OCI-LY7 (cell line): ENCODE measurements around the gene ANKRD40.

Source experiments
- EZH2phosphoT487 ChIP-seq: fragments of 200-600 bp; sonication (generic); IDR thresholded peaks from 2 replicates; pipeline ENCODE4 v1.6.1; 2018; ENCODE audit warnings: low read depth, borderline replicate concordance, mild to moderate bottlenecking, mixed run types, antibody characterized with exemption, low read length, moderate library complexity, mixed read lengths
- TF ChIP-seq, protein P1 (sequence below): fragments of 200-600 bp; sonication (generic); conservative IDR thresholded peaks from 2 replicates; pipeline ENCODE4 v1.5.1; 2014; ENCODE audit warnings: mild to moderate bottlenecking, antibody characterized with exemption, low read length, moderate library complexity, mixed read lengths

DNA sequence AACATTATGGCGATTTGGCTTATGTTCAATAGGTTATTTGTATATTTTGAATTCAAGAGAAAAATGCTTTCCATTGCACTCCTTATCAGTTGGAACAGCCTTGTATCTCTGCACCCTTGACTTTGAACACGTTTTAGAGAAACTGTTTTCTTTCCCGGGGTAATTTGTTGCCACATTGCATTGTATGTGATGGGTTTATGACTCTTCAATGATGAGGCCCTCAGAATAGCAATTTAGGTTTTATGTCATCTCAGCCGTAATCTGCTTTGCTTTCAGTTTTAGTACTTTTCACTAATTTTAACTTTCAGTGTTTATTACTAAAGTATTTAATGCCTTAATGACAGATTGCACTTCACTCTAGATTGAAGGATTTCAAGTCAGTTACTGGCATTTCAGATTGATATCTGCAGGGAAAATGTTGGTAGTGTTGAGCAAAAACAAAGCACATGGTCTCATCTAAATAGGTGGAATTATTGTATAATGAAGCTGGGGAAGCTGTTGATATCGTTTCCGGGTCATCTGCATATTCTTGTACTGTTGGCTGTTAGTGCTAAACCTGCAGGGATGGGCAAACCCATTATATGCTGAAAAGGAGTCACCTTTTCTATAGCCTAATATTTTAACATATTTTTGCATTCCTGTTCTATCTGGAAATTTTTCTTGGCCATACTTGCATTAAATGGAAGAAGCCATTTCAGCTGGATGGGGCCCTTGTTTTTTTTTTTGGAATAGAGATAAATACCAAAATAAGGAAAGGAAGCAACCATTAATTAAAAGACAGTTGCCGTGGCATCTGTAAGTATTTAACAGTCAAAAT, 13.7 kb upstream of the ANKRD40 start:
- TF ChIP-seq, protein P1, sequence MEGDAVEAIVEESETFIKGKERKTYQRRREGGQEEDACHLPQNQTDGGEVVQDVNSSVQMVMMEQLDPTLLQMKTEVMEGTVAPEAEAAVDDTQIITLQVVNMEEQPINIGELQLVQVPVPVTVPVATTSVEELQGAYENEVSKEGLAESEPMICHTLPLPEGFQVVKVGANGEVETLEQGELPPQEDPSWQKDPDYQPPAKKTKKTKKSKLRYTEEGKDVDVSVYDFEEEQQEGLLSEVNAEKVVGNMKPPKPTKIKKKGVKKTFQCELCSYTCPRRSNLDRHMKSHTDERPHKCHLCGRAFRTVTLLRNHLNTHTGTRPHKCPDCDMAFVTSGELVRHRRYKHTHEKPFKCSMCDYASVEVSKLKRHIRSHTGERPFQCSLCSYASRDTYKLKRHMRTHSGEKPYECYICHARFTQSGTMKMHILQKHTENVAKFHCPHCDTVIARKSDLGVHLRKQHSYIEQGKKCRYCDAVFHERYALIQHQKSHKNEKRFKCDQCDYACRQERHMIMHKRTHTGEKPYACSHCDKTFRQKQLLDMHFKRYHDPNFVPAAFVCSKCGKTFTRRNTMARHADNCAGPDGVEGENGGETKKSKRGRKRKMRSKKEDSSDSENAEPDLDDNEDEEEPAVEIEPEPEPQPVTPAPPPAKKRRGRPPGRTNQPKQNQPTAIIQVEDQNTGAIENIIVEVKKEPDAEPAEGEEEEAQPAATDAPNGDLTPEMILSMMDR, result no peak
- no peak for TF ChIP-seq EZH2phosphoT487
